Heart right ventricle (tissue), 16 donors: Measurements from ENCODE around the gene ABCA13. TPM values are rescaled to one million over a fixed set of nuclear protein-coding genes. Genes with fewer than 3 reads are reported as not detected.
"Not testable (repeated sequence)": the region's sequence is repeated elsewhere in the genome, so short reads cannot be mapped to it uniquely, and the experiment has no call there.

Experiments used
- ATAC-seq, 8 donors: fragments of 200-7000 bp; cut with Tn5 transposase; one replicate each; pipeline ENCODE4 v1.9.1; 2020; ENCODE audit warnings: mild to moderate bottlenecking in 8 of 8, moderate library complexity in 8 of 8, moderate number of reproducible peaks in 1 of 8
- DNase-seq, 2 donors: peaks; one replicate each; pipeline ENCODE4 v3.0.0-alpha.2; 2020
- H3K27ac ChIP-seq, 10 donors: fragments of 200-600 bp; sonication (generic) in 2 of 10; one replicate each; pipeline versions ENCODE4 v1.5.0 to v1.8.0; 2020 to 2022; ENCODE audit warnings: mild to moderate bottlenecking in 3 of 10
- H3K27me3 ChIP-seq, 7 donors: fragments of 200-600 bp; one replicate each; pipeline ENCODE4 v1.8.0; 2021 to 2022; ENCODE audit warnings: mild to moderate bottlenecking in 2 of 7
- H3K36me3 ChIP-seq, 9 donors: fragments of 200-600 bp; sonication (generic) in 1 of 9; one replicate each; pipeline versions ENCODE4 v1.5.0 to v1.8.0; 2020 to 2022; ENCODE audit warnings: mild to moderate bottlenecking in 2 of 9
- H3K4me1 ChIP-seq, 9 donors: fragments of 200-600 bp; sonication (generic) in 1 of 9; one replicate each; pipeline versions ENCODE4 v1.5.0 to v1.8.0; 2020 to 2022; ENCODE audit warnings: mild to moderate bottlenecking in 4 of 9
- H3K4me3 ChIP-seq, 10 donors: fragments of 200-600 bp; sonication (generic) in 2 of 10; one replicate each; pipeline versions ENCODE4 v1.5.0 to v1.8.0; 2020 to 2022; ENCODE audit warnings: mild to moderate bottlenecking in 7 of 10, moderate library complexity in 2 of 10
- H3K9me3 ChIP-seq, 11 donors: fragments of 200-600 bp in 10 of 11; sonication (generic) in 2 of 11; one replicate each; pipeline versions ENCODE4 v1.5.0 to v1.8.0; 2013 to 2022; ENCODE audit warnings: mild to moderate bottlenecking in 2 of 11, control low read depth in 1 of 11, moderate library complexity in 1 of 11
- CTCF ChIP-seq, 9 donors: fragments of 200-600 bp; sonication (generic) in 2 of 9; IDR thresholded peaks; one replicate each; pipeline versions ENCODE4 v1.5.0 to v1.8.0; 2021 to 2022; ENCODE audit warnings: antibody characterized with exemption in 9 of 9, mild to moderate bottlenecking in 5 of 9, moderate library complexity in 1 of 9
- WGBS, 2 donors: extraction: QIAGEN DNeasy Blood & Tissue Kit; methylation state at CpG; one replicate each; pipeline ENCODE4 v1.1.7; 2013; ENCODE audit warnings: inconsistent platforms in 1 of 2; 5-methylcytosine and 5-hydroxymethylcytosine counted together
- intact Hi-C, 10 donors: fragments of 100-400 bp; cut with DNase I; formaldehyde crosslinking; loops; one replicate each; pipeline versions ENCODE4 v1.11.1 to v1.14.2; 2022
- polyA plus RNA-seq, 2 donors: library from polyadenylated mRNA; stranded (reverse); fragments of 200-250 nt; gene quantifications; one replicate each; pipeline ENCODE4 v1.2.3, GENCODE V29; 2013
- total RNA-seq, 10 donors: library from RNA; stranded (reverse); fragmentation: NEBNext Ultra II Directional in 3 of 10; extraction: Animal tissue kit (Norgen Biotek cat#: 25700) in 3 of 10; gene quantifications; one replicate each; pipeline versions ENCODE4 v1.2.1 to v1.2.4, GENCODE V29; 2021 to 2023
- donor health status: Arrhythmogenic right ventricular cardiomyopathy.
- donor health status: ischemic (EF 13 %, LVEDD 7.1; RV severe dilation, severe dysfunction).
- donor health status: healthy with polysubstance abuse.
- donor health status: DM: no; HTN: yes; CAD: no.
- donor health status: DM: no; HTN: no; CAD: no.
- donor health status: ischemic (EF 25% LVEDD 6.9; RV normal size, moderate dysfunction).
- donor health status: ischemic (EF 25% LVEDD 5.7; RV mildly dilated, moderate dysfunction).
- donor health status: healthy.
- donor health status: DM: yes; HTN: yes; CAD: no.
- donor health status: Ischemic cardiomyopathy.
- donor health status: ischemic (EF 35%, LVEDD 5.7; RV mildly dilated, moderate dysfunction).
- donor health status: nonischemic (EF 11% LVEDD 7.7; RV severe dilation, severe dysfunction).
- donor health status: DM: yes; HTN: yes; CAD: no.
- donor health status: PGD.
- donor health status: ischemic (EF 29% LVEDD 5.4; RV normal size, mild dysfunction).
- donor health status: nonischemic (EF 23%, LVEDD 6.1; RV moderate dilation, normal function).

Gene ABCA13
- total and polyA plus RNA-seq, 12 donors, result 0.01 to 0.37 (median 0.06) TPM; not detected in 1

DNA sequence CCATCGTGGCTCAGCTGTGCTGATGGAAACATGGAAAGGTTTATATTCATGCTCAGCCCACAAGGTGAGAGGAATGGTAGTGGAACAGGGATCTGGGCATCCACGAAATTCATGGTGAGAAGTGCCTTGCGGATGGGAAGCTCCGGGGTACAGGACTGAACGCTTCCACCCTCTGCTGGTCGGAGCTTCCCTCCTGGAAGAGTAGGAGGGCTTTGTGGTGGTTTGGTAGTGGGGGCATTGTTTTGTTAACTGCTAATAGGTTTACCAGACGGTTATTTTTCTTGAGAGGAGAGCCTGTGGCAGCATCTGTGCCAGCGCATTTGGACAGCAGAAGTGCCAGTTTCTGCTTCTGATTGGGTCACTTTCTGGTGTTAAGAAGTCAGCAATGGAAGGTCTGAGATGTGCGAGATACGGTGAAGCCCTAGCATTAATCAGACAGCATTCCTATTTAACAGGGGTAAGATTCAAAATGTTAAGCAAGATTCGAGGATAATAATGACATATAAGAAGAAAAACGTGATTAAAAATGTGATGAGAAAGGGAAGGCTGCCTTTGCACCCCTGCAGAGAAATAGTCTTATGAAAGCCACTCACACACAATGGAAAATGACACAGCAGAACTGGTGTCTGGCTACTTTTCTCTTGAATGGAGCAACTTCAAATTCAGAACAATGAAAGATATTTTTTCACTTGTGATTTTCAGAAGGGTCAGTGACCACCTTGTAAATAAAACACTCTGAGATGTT, 17.7 kb downstream of the ABCA13 start:
- no peak overlapping the region for H3K4me3 ChIP-seq
- H3K27ac ChIP-seq, result no peak overlapping the region
- H3K27me3 ChIP-seq, result no peaks in the 10 kb centered on the region
- peaks cover 0 to 24% (median 4%) of the 10 kb centered on the region in 11 donors for H3K9me3 ChIP-seq
- 83% methylated on average over 12 of the region's 12 CpGs for WGBS, 2 donors
- no peak for TF ChIP-seq CTCF (IDR thresholded peaks at IDR 0.05)
- intact Hi-C loops, result no loop called here
- DNase-seq, result no peak
- no peak for ATAC-seq
- H3K4me1 ChIP-seq, result no peaks in the 10 kb centered on the region
- H3K36me3 ChIP-seq, result no peaks in the 10 kb centered on the region

- H3K9me3 ChIP-seq, result peaks cover 0 to 9% (median 0%) of the 10 kb centered on the region in 11 donors
- no peak overlapping the region for H3K4me3 ChIP-seq
- WGBS, 2 donors, result 76 to 84% methylated on average over 1 of the region's 1 CpG
- H3K4me1 ChIP-seq, result no peaks in the 10 kb centered on the region
- DNase-seq, result no peak
- ATAC-seq, result no peak
- TF ChIP-seq CTCF (IDR thresholded peaks at IDR 0.05), result no peak
- intact Hi-C loops, result no loop called here
- no peaks in the 10 kb centered on the region for H3K27me3 ChIP-seq
- H3K27ac ChIP-seq, result no peak overlapping the region
- H3K36me3 ChIP-seq, result no peaks in the 10 kb centered on the region
Observed at GRCh38 chr7:48192996-48193395, 21.7 kb downstream of the ABCA13 start.

- ATAC-seq (no peak), DNase-seq (no peak)
- no peaks in the 10 kb centered on the region for H3K27me3 ChIP-seq
- intact Hi-C loops, result no loop called here
- H3K36me3 ChIP-seq, result no peaks in the 10 kb centered on the region
- H3K4me3 ChIP-seq, result no peak overlapping the region
- no peak overlapping the region for H3K27ac ChIP-seq
- no peak for TF ChIP-seq CTCF (IDR thresholded peaks at IDR 0.05)
- H3K4me1 ChIP-seq, result no peaks in the 10 kb centered on the region
- peaks cover 0 to 5% (median 0%) of the 10 kb centered on the region in 11 donors for H3K9me3 ChIP-seq
- 0 to 11% methylated on average over 1 of the region's 1 CpG for WGBS, 2 donors
Observed at GRCh38 chr7:48193421-48193820, 22.2 kb downstream of the ABCA13 start.

GRCh38 chr7:48200946-48201589, 29.8 kb downstream of the ABCA13 start:
- H3K27me3 ChIP-seq, ATAC-seq, H3K36me3 ChIP-seq, H3K4me3 ChIP-seq, DNase-seq, H3K4me1 ChIP-seq, H3K9me3 ChIP-seq, H3K27ac ChIP-seq, intact Hi-C loops: not testable (repeated sequence)
- 72 to 78% methylated on average over 19 of the region's 19 CpGs for WGBS, 2 donors

GRCh38 chr7:48202916-48203315, 31.7 kb downstream of the ABCA13 start:
- H3K9me3 ChIP-seq, H3K4me1 ChIP-seq, ATAC-seq, H3K36me3 ChIP-seq, H3K27me3 ChIP-seq, intact Hi-C loops, H3K4me3 ChIP-seq, DNase-seq, H3K27ac ChIP-seq: not testable (repeated sequence)
- WGBS, 2 donors, result 89 to 94% methylated on average over 40 to 41 of the region's 41 CpGs
